ENCODE results near the gene C10orf90. TPM values are rescaled to one million over a fixed set of nuclear protein-coding genes. Genes with fewer than 3 reads are reported as not detected.

Gene C10orf90
- polyA plus RNA-seq, 3 donors: not detected

DNA sequence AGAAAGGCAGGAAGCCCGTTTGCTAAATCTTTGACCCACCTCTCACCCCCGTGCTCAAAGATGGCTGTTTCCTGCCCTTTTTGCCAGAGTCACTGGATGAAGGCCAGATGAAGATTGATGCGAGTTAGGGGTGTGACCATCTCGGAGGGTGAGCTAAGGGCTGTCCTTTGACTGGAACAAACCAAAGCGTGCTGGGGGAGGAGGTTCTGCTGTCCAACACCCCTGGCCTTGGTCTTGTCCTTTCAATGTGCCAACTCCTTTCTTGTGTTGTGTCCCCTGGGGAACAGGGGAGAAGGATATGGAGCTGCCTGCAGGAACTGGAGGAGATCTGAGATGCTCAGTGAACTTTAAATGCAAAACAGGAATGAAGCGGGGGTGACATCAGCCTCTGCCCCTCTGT lies 191.9 kb downstream of the C10orf90 start:
- H2AFZ ChIP-seq (ENCODE audit: insufficient read depth, low read depth, low read length, poor library complexity, severe bottlenecking): no peak overlapping the region
- no peak overlapping the region for H3K4me3 Mint-ChIP-seq
- WGBS (ENCODE audit: insufficient coverage): 78% methylated on average over 4 of the region's 6 CpGs
- no peak for DNase-seq
- no peak overlapping the region for H3K9ac ChIP-seq (ENCODE audit: insufficient read depth, low read length, poor library complexity, severe bottlenecking)
- H3K27me3 ChIP-seq (ENCODE audit: control insufficient read depth in 2 of 2, insufficient read depth in 2 of 2, low read length in 2 of 2): no peaks in the 10 kb centered on the region
- TF ChIP-seq, protein P1, sequence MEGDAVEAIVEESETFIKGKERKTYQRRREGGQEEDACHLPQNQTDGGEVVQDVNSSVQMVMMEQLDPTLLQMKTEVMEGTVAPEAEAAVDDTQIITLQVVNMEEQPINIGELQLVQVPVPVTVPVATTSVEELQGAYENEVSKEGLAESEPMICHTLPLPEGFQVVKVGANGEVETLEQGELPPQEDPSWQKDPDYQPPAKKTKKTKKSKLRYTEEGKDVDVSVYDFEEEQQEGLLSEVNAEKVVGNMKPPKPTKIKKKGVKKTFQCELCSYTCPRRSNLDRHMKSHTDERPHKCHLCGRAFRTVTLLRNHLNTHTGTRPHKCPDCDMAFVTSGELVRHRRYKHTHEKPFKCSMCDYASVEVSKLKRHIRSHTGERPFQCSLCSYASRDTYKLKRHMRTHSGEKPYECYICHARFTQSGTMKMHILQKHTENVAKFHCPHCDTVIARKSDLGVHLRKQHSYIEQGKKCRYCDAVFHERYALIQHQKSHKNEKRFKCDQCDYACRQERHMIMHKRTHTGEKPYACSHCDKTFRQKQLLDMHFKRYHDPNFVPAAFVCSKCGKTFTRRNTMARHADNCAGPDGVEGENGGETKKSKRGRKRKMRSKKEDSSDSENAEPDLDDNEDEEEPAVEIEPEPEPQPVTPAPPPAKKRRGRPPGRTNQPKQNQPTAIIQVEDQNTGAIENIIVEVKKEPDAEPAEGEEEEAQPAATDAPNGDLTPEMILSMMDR (IDR thresholded peaks at IDR 0.05): no peak
- no peak overlapping the region for H3K4me2 ChIP-seq (replicated peaks; ENCODE audit: extremely low read depth, low read length, poor library complexity, severe bottlenecking)
- intact Hi-C loops (cut with micrococcal nuclease): no loop called here
- H3K36me3 Mint-ChIP-seq: no peaks in the 10 kb centered on the region
- no peaks in the 10 kb centered on the region for H3K36me3 ChIP-seq (replicated peaks in 1 of 2; ENCODE audit: control insufficient read depth in 1 of 2, insufficient read depth in 2 of 2, low read length in 2 of 2)
- H3K9me3 ChIP-seq (replicated peaks in 1 of 2; ENCODE audit: control insufficient read depth in 1 of 2, insufficient read depth in 1 of 2, low read length in 2 of 2): no peaks in the 10 kb centered on the region
- H3K4me1 ChIP-seq (ENCODE audit: control insufficient read depth in 1 of 2, insufficient read depth in 2 of 2, low read length in 2 of 2): no peaks in the 10 kb centered on the region
- H4K20me1 ChIP-seq (ENCODE audit: insufficient read depth, low read length): no peaks in the 10 kb centered on the region
- no peak overlapping the region for H3K27ac ChIP-seq (ENCODE audit: low read depth in 1 of 2, low read length in 2 of 2)
- H3K27ac Mint-ChIP-seq: no peak overlapping the region
- peaks cover 2 to 3% (median 3%) of the 10 kb centered on the region in 3 donors for H3K27me3 Mint-ChIP-seq (ENCODE audit: low read depth in 3 of 3)
- H3K79me2 ChIP-seq (ENCODE audit: insufficient read depth, low read length): no peaks in the 10 kb centered on the region
- H3K4me3 ChIP-seq (replicated peaks in 1 of 3; ENCODE audit: low read depth in 2 of 3, low read length in 3 of 3): no peak overlapping the region
- peaks cover 0 to 3% (median 2%) of the 10 kb centered on the region in 7 donors for H3K9me3 Mint-ChIP-seq
- no peaks in the 10 kb centered on the region for H3K4me1 Mint-ChIP-seq

DNA sequence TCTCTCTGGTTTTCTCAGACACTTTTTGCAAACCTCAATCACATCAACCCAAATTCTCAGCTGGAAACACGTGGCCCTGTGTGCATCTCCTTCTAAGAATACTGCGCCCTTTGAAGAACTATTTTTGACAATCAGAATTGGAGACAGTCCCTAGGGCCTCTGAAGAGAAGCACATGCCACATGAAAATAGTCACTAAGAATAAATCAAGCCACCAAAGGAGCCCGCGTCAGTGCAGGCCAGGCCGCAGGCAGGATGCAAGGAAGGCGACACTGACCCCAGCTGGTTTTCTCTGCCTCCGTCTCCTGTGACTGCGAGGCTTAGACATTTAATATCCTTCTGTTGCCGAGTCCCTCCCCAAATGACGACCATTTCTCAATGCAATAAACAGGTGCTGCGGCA lies 194.2 kb downstream of the C10orf90 start:
- TF ChIP-seq, protein P1 (IDR thresholded peaks at IDR 0.05): no peak
- no peak overlapping the region for H3K4me3 Mint-ChIP-seq
- no peak for DNase-seq
- WGBS (ENCODE audit: insufficient coverage): 61% methylated on average over 11 of the region's 11 CpGs
- Histone ChIP-seq H3K4me2 (replicated peaks; ENCODE audit: extremely low read depth, low read length, poor library complexity, severe bottlenecking) (no peak overlapping the region), H3K36me3 (replicated peaks in 1 of 2; ENCODE audit: control insufficient read depth in 1 of 2, insufficient read depth in 2 of 2, low read length in 2 of 2) (no peaks in the 10 kb centered on the region), H3K9me3 (replicated peaks in 1 of 2; ENCODE audit: control insufficient read depth in 1 of 2, insufficient read depth in 1 of 2, low read length in 2 of 2) (no peaks in the 10 kb centered on the region), H3K4me3 (replicated peaks in 1 of 3; ENCODE audit: low read depth in 2 of 3, low read length in 3 of 3) (no peak overlapping the region), H3K27me3 (ENCODE audit: control insufficient read depth in 2 of 2, insufficient read depth in 2 of 2, low read length in 2 of 2) (no peaks in the 10 kb centered on the region), H4K20me1 (ENCODE audit: insufficient read depth, low read length) (no peaks in the 10 kb centered on the region), H3K27ac (ENCODE audit: low read depth in 1 of 2, low read length in 2 of 2) (no peak overlapping the region), H3K9ac (ENCODE audit: insufficient read depth, low read length, poor library complexity, severe bottlenecking) (no peak overlapping the region), H2AFZ (ENCODE audit: insufficient read depth, low read depth, low read length, poor library complexity, severe bottlenecking) (no peak overlapping the region), H3K79me2 (ENCODE audit: insufficient read depth, low read length) (no peaks in the 10 kb centered on the region), H3K4me1 (ENCODE audit: control insufficient read depth in 1 of 2, insufficient read depth in 2 of 2, low read length in 2 of 2) (no peaks in the 10 kb centered on the region)
- H3K36me3 Mint-ChIP-seq: no peaks in the 10 kb centered on the region
- intact Hi-C loops (cut with micrococcal nuclease): no loop called here
- peaks cover 2 to 5% (median 3%) of the 10 kb centered on the region in 3 donors for H3K27me3 Mint-ChIP-seq (ENCODE audit: low read depth in 3 of 3)
- H3K4me1 Mint-ChIP-seq: no peaks in the 10 kb centered on the region
- no peak overlapping the region for H3K27ac Mint-ChIP-seq
- H3K9me3 Mint-ChIP-seq: peaks cover 0 to 3% (median 0%) of the 10 kb centered on the region in 7 donors
